ENCODE results near the gene PTGS2.

PTGS2 gene

DNA sequence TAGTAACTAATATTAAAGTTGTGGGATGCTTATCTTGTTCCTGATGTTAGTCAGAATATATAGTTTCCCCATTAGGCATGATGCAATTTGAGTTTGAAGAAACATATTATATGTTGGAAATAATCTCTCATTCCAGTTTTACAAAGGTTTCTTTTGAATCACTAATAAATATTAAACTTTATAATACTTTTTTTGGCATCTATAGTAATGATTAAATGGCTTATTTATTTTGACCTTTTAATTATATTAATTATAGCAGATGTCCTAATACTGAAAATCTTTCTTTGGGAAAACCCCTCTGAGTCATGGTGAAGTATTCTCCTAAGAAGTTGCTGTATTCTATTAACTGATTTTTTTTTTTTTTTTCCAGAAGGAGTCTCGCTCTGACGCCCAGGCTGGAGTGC lies 28.5 kb upstream of the PTGS2 start:
- H3K9me3 ChIP-seq = no peaks in the 10 kb centered on the region
- H3K36me3 ChIP-seq = no peaks in the 10 kb centered on the region
- intact Hi-C loops (cut with DNase I; ENCODE audit: low total_unique reads) = no loop called here

DNA sequence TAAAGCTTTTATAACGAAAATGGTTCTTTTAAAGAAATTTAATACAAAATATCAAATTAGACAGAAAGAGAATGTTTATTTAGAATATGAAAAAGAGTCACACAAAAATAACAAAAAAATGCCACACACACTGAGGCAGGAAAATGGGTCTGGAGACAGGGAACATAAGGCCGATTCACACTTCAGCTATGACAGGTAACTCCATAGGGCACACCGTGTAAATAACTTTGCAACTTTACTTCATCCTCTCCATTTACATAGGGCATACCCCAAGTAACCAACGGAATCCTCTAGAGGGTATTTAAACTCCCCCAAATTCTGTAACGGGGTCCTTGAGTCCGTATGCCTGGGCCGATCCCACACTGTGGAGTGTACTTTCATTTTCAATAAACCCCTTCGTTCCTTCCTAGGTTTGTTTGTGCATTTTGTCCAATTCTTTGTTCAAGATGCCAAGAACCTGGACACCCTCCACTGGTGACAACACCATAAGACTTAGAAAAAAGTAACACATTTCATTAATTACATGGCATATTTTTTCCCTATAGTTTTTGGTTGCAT lies 23.1 kb upstream of the PTGS2 start:
- no peaks in the 10 kb centered on the region for H3K27me3 ChIP-seq
- H3K27ac ChIP-seq = no peak overlapping the region
- intact Hi-C loops (cut with DNase I; ENCODE audit: low total_unique reads) = no loop called here
- TF ChIP-seq, protein P1, sequence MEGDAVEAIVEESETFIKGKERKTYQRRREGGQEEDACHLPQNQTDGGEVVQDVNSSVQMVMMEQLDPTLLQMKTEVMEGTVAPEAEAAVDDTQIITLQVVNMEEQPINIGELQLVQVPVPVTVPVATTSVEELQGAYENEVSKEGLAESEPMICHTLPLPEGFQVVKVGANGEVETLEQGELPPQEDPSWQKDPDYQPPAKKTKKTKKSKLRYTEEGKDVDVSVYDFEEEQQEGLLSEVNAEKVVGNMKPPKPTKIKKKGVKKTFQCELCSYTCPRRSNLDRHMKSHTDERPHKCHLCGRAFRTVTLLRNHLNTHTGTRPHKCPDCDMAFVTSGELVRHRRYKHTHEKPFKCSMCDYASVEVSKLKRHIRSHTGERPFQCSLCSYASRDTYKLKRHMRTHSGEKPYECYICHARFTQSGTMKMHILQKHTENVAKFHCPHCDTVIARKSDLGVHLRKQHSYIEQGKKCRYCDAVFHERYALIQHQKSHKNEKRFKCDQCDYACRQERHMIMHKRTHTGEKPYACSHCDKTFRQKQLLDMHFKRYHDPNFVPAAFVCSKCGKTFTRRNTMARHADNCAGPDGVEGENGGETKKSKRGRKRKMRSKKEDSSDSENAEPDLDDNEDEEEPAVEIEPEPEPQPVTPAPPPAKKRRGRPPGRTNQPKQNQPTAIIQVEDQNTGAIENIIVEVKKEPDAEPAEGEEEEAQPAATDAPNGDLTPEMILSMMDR (IDR thresholded peaks at IDR 0.05) = no peak
- no peaks in the 10 kb centered on the region for H3K36me3 ChIP-seq
- H3K4me1 ChIP-seq = no peaks in the 10 kb centered on the region
- no peak for DNase-seq
- H3K4me3 ChIP-seq = no peak overlapping the region
- no peaks in the 10 kb centered on the region for H3K9me3 ChIP-seq

More for the DNA sequence above, 28.5 kb upstream of the PTGS2 start:
- TF ChIP-seq, protein P1 (IDR thresholded peaks at IDR 0.05) = no peak
- Histone ChIP-seq H3K27me3 (no peaks in the 10 kb centered on the region), H3K27ac (no peak overlapping the region), H3K4me1 (no peaks in the 10 kb centered on the region), H3K4me3 (no peak overlapping the region)
- no peak for DNase-seq

DNA sequence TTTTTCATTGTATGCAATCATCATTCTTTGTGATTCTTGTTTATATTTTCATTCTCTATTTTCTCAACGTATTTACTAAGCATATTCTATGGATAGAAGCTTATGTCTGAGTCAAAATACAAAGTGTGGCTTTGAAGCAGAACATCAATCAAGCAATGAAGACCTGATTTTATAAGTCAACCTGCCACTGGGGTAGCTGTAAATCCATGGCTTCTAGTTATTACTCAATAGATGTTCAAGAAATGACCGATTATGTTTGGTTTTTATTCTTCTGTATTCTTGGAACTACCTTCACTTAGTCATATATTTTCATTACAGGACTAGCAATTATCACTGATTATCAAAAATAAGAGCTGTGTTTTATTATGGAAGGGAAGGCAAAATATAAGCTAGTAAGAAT lies 20.5 kb upstream of the PTGS2 start:
- H3K4me1 ChIP-seq = no peaks in the 10 kb centered on the region
- TF ChIP-seq, protein P1 (IDR thresholded peaks at IDR 0.05) = no peak
- no peaks in the 10 kb centered on the region for H3K27me3 ChIP-seq
- no peak overlapping the region for H3K4me3 ChIP-seq
- H3K9me3 ChIP-seq = no peaks in the 10 kb centered on the region
- no peak overlapping the region for H3K27ac ChIP-seq
- H3K36me3 ChIP-seq = no peaks in the 10 kb centered on the region
- DNase-seq = no peak
- intact Hi-C loops (cut with DNase I; ENCODE audit: low total_unique reads) = no loop called here

DNA sequence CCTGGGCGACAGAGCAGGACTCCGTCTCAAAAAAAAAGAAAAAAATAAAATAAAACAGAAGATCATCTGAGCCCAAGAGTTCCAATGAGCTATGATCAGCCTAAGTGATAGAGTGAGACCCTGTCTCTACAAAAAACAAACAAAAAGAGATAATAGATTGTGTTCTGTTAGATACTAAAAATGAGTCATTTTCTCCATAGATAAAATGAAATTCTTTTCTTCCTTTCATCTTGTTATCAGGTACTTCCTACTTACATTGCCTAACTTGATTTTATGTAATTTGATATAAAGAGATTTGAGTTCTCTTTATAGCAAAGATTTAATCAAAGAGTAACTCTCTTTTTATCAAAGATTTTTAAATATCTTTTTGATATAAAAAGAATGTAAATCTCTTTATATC lies 19.3 kb upstream of the PTGS2 start:
- no peaks in the 10 kb centered on the region for H3K4me1 ChIP-seq
- no peaks in the 10 kb centered on the region for H3K9me3 ChIP-seq
- intact Hi-C loops (cut with DNase I; ENCODE audit: low total_unique reads) = no loop called here
- TF ChIP-seq, protein P1 (IDR thresholded peaks at IDR 0.05) = no peak
- no peaks in the 10 kb centered on the region for H3K27me3 ChIP-seq
- H3K36me3 ChIP-seq = no peaks in the 10 kb centered on the region
- H3K27ac ChIP-seq = no peak overlapping the region
- DNase-seq = no peak
- H3K4me3 ChIP-seq = no peak overlapping the region

DNA sequence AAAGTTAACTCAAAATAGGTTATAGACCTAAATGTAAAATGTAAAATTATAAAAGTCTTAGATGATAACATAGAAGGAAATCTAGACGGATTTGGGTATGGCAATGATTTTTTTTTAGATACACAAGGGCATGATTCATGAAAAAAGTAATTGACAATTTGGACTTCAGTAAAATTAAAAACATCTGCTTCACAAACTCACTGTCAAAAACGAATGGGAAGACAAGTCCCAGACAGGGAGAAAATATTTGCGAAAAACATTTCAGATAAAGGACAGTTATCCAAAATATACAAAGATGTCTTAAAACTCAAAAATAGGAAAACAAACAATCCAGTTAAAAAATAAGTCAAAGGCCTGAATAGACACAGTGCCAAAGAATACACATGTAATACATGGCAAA lies 9.7 kb upstream of the PTGS2 start:
- Histone ChIP-seq H3K27ac (no peak overlapping the region), H3K27me3 (no peaks in the 10 kb centered on the region), H3K4me3 (no peak overlapping the region), H3K36me3 (no peaks in the 10 kb centered on the region), H3K9me3 (no peaks in the 10 kb centered on the region), H3K4me1 (no peaks in the 10 kb centered on the region)
- DNase-seq = no peak
- intact Hi-C loops (cut with DNase I; ENCODE audit: low total_unique reads) = no loop called here
- TF ChIP-seq, protein P1 (IDR thresholded peaks at IDR 0.05) = no peak

DNA sequence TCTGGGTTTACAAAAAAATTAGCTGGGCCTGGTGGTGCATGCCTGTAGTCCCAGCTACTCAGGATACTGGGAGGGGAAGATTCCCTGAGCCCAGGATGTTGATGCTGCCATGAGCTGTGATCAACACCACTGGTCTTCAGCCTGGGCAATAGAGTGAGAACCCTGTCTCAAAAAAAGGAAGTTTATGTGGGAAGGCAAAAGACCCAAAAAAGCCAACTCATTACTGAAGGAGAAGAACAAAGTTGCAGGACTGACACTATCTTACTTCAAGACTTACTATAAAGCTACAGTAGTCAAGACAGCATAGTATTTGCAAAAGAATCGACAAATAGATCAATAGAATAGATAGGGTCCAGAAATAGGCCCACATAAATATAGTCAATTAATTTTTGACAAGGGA lies 9.2 kb upstream of the PTGS2 start:
- Histone ChIP-seq H3K27me3 (no peaks in the 10 kb centered on the region), H3K9me3 (no peaks in the 10 kb centered on the region), H3K4me3 (no peak overlapping the region), H3K27ac (no peak overlapping the region), H3K36me3 (no peaks in the 10 kb centered on the region), H3K4me1 (no peaks in the 10 kb centered on the region)
- no peak for DNase-seq
- TF ChIP-seq, protein P1 (IDR thresholded peaks at IDR 0.05) = no peak
- intact Hi-C loops (cut with DNase I; ENCODE audit: low total_unique reads) = no loop called here
